GM18519 (cell line): ENCODE measurements around the gene PCP4.

Source experiments
- ATAC-seq: cut with Tn5 transposase; IDR thresholded peaks from one replicate; pipeline ENCODE4 v1.9.1; 2021; ENCODE audit warnings: mild to moderate bottlenecking, moderate library complexity; ENCODE audit not compliant: unreplicated experiment, low FRiP score

PCP4 gene

DNA sequence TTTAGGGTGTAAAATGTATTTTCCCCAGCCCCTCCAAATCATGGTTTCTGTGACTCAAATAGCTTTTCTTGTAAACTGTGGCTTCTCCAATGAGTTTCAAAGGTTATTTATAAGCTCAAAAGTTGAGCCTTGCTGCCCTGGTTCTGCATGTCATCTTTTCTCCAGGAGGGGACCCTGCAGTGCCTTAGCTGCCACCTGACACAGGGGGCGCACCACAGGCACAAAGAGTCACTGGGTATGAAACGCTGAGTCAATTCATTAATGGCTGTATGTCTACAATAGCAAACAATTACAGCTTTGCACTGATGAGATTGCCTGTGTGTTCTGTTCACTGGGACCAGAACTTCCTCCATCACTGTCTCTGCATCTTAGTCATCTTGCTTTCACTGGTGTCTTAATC lies 100.8 kb downstream of the PCP4 start:
- no peak for ATAC-seq

- no peak for ATAC-seq
Measured at GRCh38 chr21:39969691-39970364, 102.6 kb downstream of the PCP4 start.

GRCh38 chr21:39971956-39972355 lies 104.7 kb downstream of the PCP4 start:
- ATAC-seq, result no peak

DNA sequence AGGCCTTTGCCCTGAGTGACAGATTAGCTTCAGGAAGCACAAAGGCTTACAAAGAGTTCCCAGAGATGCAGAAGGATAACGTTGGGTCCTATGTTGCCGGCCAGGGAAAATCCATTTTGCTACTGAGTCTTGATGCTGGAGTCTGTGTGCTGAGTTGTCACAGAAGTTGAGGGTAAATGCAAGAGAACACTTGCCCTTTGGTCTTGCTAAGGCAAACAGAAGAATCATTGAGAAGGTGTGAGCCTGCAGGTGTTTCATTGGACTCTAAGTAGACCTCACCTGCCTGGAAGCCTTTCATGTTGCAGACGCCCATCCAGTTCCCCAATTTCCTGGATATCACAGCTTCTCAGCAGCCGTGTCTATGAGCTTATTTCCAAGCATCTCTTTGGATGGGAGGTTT lies 105.2 kb downstream of the PCP4 start:
- no peak for ATAC-seq

- ATAC-seq, result no peak
Measured at GRCh38 chr21:39972976-39973770, 105.9 kb downstream of the PCP4 start.

- no peak for ATAC-seq
Measured at GRCh38 chr21:39976800-39977199, 109.6 kb downstream of the PCP4 start.
